Ammon's horn (tissue), 1 donor: ENCODE results near the gene ARAP1.

Source experiments
- DNase-seq: peaks from one replicate; pipeline ENCODE4 v3.0.0-alpha.2; 2016; ENCODE audit warnings: low spot score

Gene ARAP1

GRCh38 chr11:72657411-72658100 is 94.7 kb downstream of the ARAP1 start:
- no peak for DNase-seq

GRCh38 chr11:72655896-72656464 is 96.2 kb downstream of the ARAP1 start:
- DNase-seq, result no peak

- DNase-seq, result no peak
These were observed 97.2 kb downstream of the ARAP1 start for GRCh38 chr11:72655014-72655413.

GRCh38 chr11:72653649-72654048 is 98.6 kb downstream of the ARAP1 start:
- no peak for DNase-seq

- DNase-seq, result no peak
These were observed 99.2 kb downstream of the ARAP1 start for GRCh38 chr11:72652873-72653630.

- no peak for DNase-seq
These were observed 100.1 kb downstream of the ARAP1 start for GRCh38 chr11:72652133-72652532.

- DNase-seq, result no peak
These were observed 102.8 kb downstream of the ARAP1 start for GRCh38 chr11:72649215-72649976.

GRCh38 chr11:72648384-72649136 is 103.6 kb downstream of the ARAP1 start:
- no peak for DNase-seq

GRCh38 chr11:72647882-72648281 is 104.3 kb downstream of the ARAP1 start:
- no peak for DNase-seq

GRCh38 chr11:72646472-72646871 is 105.7 kb downstream of the ARAP1 start:
- no peak for DNase-seq

- DNase-seq, result no peak
These were observed 106.2 kb downstream of the ARAP1 start for GRCh38 chr11:72646024-72646423.

GRCh38 chr11:72643547-72643946 is 108.7 kb downstream of the ARAP1 start:
- no peak for DNase-seq

GRCh38 chr11:72642884-72643522 is 109.2 kb downstream of the ARAP1 start:
- peak; percentile 57 for DNase-seq

GRCh38 chr11:72642043-72642883 is 109.9 kb downstream of the ARAP1 start:
- peak; percentile 39 for DNase-seq

GRCh38 chr11:72641522-72642042 is 110.6 kb downstream of the ARAP1 start:
- DNase-seq, result no peak

GRCh38 chr11:72639502-72640375 is 112.5 kb downstream of the ARAP1 start:
- DNase-seq, result no peak

- DNase-seq, result no peak
These were observed 114.3 kb downstream of the ARAP1 start for GRCh38 chr11:72637926-72638325.

- DNase-seq, result no peak
These were observed 115.0 kb downstream of the ARAP1 start for GRCh38 chr11:72637198-72637597.

- DNase-seq, result no peak
These were observed 115.8 kb downstream of the ARAP1 start for GRCh38 chr11:72636376-72636775.
